Breast epithelium (tissue), 4 donors: ENCODE results near the gene CALR. TPM values are rescaled to one million over a fixed set of nuclear protein-coding genes. Genes with fewer than 3 reads are reported as not detected.
A peak's percentile ranks its signal among the peaks of the same experiment; 100 is the strongest.
"Not testable (repeated sequence)": the region's sequence is repeated elsewhere in the genome, so short reads cannot be mapped to it uniquely, and the experiment has no call there.

ENCODE experiments used
- DNase-seq, 2 donors: peaks; one replicate each; pipeline ENCODE4 v3.0.0-alpha.2; 2019; ENCODE audit warnings: low spot score in 2 of 2
- H3K27ac ChIP-seq, 2 donors: fragments of 200-600 bp; sonication (generic) in 1 of 2; one replicate each; pipeline ENCODE4 v1.5.1; 2016 to 2019; ENCODE audit warnings: mild to moderate bottlenecking in 1 of 2
- H3K27me3 ChIP-seq, 2 donors: fragments of 200-600 bp; sonication (generic) in 1 of 2; one replicate each; pipeline versions ENCODE4 v1.5.1 to v1.6.0; 2017 to 2019; ENCODE audit warnings: control low read depth in 1 of 2, mild to moderate bottlenecking in 1 of 2
- H3K36me3 ChIP-seq: fragments of 200-600 bp; one replicate; pipeline ENCODE4 v1.5.1; 2019
- H3K4me1 ChIP-seq, 2 donors: fragments of 200-600 bp; sonication (generic); one replicate each; pipeline ENCODE4 v1.5.1; 2016 to 2019; ENCODE audit warnings: control low read depth in 1 of 2
- H3K4me3 ChIP-seq, 3 donors: fragments of 200-600 bp; sonication (generic); 1 replicate in 2 of 3; 2 replicates in 1 of 3; pipeline ENCODE4 v1.5.1; 2016 to 2019; ENCODE audit warnings: mild to moderate bottlenecking in 3 of 3, moderate library complexity in 2 of 3
- H3K9me3 ChIP-seq, 2 donors: fragments of 200-600 bp; sonication (generic) in 1 of 2; one replicate each; pipeline ENCODE4 v1.5.1; 2016 to 2019; ENCODE audit warnings: control low read depth in 1 of 2
- POLR2A ChIP-seq: fragments of 450-650 bp; IDR thresholded peaks from one replicate; pipeline ENCODE4 v1.6.1; 2016; ENCODE audit warnings: antibody characterized with exemption, mild to moderate bottlenecking, moderate library complexity
- POLR2AphosphoS5 ChIP-seq, 3 donors: sonication (generic); formaldehyde crosslinking; IDR thresholded peaks; one replicate each; pipeline ENCODE4 v1.6.1; 2017; ENCODE audit warnings: antibody characterized with exemption in 3 of 3
- intact Hi-C: fragments of 100-400 bp; cut with DNase I; formaldehyde crosslinking; loops from one replicate; pipeline ENCODE4 v1.15.1; 2023; ENCODE audit warnings: low total_unique reads
- total RNA-seq, 3 donors: library from RNA; depleted of rRNA; stranded (reverse); fragments of >200 nt; gene quantifications; one replicate each; pipeline ENCODE4 v1.1.0, GENCODE V29; 2016
- TF ChIP-seq, protein P1 (sequence below), 3 donors: fragments of 450-650 bp; IDR thresholded peaks; one replicate each; pipeline ENCODE4 v1.5.1; 2016 to 2017; ENCODE audit warnings: antibody characterized with exemption in 3 of 3, mild to moderate bottlenecking in 3 of 3, moderate library complexity in 3 of 3

CALR gene
- 100 to 1,000 TPM; 301 to 410 (median 305) TPM for total RNA-seq

DNA sequence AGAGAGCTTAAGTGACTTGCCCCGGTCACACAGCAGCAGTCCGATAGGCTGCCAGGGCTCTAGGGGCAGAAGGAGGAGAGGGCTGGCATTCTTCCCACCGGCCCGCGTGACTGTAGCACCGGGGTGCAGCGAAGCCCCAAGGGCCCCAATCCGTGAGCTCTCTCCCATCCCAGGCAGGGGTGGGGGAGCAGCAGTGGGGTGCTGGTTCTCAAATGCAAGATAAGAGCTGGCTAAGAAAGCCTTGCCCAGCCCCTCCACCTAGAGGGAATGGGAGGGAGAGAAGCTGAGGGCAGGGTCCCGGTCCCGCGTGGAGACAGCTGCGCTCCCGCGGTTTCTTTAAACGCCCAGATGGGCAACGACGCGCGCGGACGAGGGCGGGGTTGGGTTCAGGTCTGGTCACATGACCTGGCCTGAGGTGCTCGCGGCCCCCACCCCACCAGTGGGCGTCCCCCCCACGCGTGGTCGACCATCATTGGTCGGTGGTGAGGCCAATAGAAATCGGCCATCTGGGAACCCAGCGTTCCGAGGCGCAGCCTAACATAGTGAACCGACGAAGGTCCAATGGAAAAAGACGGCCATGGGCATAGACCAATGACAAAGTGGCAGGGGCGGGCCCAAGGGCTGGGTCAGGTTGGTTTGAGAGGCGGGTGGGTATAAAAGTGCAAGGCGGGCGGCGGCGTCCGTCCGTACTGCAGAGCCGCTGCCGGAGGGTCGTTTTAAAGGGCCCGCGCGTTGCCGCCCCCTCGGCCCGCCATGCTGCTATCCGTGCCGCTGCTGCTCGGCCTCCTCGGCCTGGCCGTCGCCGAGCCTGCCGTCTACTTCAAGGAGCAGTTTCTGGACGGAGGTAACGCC is at the start of gene CALR:
TSS of gene CALR (plus strand) at position 683 of the 852 bp plus-strand sequence. CDS start at position 754, 71 bp downstream.
- peak; percentile 100 for DNase-seq
- Histone ChIP-seq H3K4me1 (peaks cover 9 to 17% of the 10 kb centered on the region in 2 donors), H3K4me3 (peak within 1 kb of the TSS; percentile 92 to 100 (median 99)), H3K9me3 (no peaks in the 10 kb centered on the region), H3K27me3 (no peaks in the 10 kb centered on the region), H3K27ac (peak within 1 kb of the TSS; percentile 96 to 97), H3K36me3 (no peaks in the 10 kb centered on the region)
- TF ChIP-seq POLR2AphosphoS5 (IDR thresholded peaks at IDR 0.05): peak; percentile 95 to 97 (median 97)
- TF ChIP-seq, protein P1, sequence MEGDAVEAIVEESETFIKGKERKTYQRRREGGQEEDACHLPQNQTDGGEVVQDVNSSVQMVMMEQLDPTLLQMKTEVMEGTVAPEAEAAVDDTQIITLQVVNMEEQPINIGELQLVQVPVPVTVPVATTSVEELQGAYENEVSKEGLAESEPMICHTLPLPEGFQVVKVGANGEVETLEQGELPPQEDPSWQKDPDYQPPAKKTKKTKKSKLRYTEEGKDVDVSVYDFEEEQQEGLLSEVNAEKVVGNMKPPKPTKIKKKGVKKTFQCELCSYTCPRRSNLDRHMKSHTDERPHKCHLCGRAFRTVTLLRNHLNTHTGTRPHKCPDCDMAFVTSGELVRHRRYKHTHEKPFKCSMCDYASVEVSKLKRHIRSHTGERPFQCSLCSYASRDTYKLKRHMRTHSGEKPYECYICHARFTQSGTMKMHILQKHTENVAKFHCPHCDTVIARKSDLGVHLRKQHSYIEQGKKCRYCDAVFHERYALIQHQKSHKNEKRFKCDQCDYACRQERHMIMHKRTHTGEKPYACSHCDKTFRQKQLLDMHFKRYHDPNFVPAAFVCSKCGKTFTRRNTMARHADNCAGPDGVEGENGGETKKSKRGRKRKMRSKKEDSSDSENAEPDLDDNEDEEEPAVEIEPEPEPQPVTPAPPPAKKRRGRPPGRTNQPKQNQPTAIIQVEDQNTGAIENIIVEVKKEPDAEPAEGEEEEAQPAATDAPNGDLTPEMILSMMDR (IDR thresholded peaks at IDR 0.05): peak in 1 of 3 donors; percentile 13
- TF ChIP-seq POLR2A: peak; percentile 99
- intact Hi-C loops: no loop called here

DNA sequence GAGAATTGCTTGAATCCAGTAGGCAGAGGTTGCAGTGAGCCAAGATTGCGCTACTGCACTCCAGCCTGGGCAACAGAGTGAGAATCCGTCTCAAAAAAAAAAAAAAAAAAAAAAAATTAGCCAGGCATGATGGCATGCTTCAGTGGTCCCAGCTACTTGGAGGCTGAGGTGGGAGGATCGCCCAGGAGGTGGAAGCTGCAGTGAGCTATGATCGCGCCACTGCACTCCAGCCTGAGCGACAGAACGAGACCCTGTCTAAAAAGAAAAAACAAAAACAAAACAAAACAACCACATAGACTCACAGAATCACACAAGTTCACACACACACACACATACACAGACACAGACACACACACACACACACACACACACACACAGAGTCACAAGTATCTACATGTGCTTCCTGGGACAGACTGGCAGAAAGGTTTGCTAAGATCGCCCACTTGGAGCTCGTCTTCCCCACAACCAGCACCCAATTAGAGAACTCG is 48.1 kb upstream of the CALR start:
- Histone ChIP-seq H3K4me3 (peak overlapping the region; percentile 85 to 97 (median 89)), H3K27ac (peak overlapping the region; percentile 72 to 80)
- H3K4me1 ChIP-seq, H3K27me3 ChIP-seq, H3K36me3 ChIP-seq, intact Hi-C loops, DNase-seq, H3K9me3 ChIP-seq: not testable (repeated sequence)

DNA sequence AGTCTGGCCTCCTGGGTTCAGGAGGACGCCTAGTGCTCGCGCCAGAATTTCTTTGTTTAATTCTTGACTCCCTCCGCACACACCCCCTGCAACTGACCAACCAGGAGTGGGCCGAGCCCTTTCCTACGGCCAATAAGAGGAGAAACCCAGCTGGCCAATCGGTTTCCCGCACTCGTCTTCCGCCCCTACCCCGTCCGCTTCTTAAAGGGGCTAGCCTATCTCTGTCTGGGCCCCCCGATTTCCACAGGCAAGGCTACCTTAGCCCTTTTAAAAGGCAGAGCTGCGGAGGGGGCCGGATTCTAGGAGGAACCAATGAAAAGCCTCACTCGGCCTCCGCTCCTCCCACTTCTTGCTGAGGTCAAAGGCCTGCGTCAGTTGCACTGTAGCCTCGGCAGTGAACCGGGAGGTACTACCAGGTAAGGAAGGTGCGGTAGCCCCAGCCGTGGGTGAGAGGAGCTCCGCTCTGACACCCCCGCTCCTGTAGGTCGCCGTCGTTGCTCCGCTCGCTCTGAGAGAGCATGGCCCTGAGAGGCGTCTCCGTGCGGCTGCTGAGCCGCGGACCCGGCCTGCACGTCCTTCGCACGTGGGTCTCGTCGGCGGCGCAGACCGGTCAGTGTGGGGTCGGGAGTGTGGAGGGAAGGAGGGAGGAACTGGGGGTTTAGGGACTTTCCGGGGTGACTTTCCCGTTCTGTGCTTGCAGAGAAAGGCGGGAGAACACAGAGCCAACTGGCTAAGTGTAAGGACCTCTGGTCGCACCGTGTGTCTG is 47.4 kb upstream of the CALR start, which contains the start of gene GCDH:
TSS of gene GCDH (plus strand) at position 374 of the 766 bp plus-strand sequence. CDS start at position 519, 145 bp downstream.
- H3K9me3 ChIP-seq: no peaks in the 10 kb centered on the region
- H3K4me1 ChIP-seq: peaks cover 0 to 9% of the 10 kb centered on the region in 2 donors
- intact Hi-C loops: no loop called here
- peak; percentile 97 to 99 for DNase-seq
- H3K27me3 ChIP-seq: peaks cover 0 to 2% of the 10 kb centered on the region in 2 donors
- H3K36me3 ChIP-seq: no peaks in the 10 kb centered on the region
- H3K27ac ChIP-seq: peak within 1 kb of the TSS; percentile 72 to 80
- peak within 1 kb of the TSS; percentile 85 to 97 (median 89) for H3K4me3 ChIP-seq
- TF ChIP-seq POLR2A (peak; percentile 68), POLR2AphosphoS5 (IDR thresholded peaks at IDR 0.05) (peak in 2 of 3 donors; percentile 79 to 85)
- TF ChIP-seq, protein P1 (IDR thresholded peaks at IDR 0.05): no peak

DNA sequence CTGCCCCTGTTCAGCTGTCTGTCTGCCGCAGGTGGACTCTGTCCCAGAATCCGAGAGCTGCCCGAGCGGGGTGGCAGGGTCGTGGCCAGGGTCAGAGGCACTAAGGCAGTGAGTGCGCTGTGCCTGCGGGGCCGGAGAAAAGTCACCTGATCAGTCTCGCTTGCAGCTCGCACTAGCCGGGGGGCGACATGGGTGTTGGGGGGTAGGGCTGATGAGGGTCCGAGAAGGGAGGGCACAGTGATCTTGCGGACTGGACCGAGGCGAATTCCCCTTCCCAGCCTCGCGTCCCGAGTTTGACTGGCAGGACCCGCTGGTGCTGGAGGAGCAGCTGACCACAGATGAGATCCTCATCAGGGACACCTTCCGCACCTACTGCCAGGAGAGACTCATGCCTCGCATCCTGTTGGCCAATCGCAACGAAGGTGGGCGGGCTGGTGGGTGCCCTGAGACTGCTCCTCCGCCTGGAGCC is 46.8 kb upstream of the CALR start:
- H3K9me3 ChIP-seq: no peaks in the 10 kb centered on the region
- H3K27me3 ChIP-seq: no peaks in the 10 kb centered on the region
- intact Hi-C loops: no loop called here
- peak overlapping the region; percentile 65 to 80 for H3K27ac ChIP-seq
- TF ChIP-seq POLR2A (no peak), POLR2AphosphoS5 (IDR thresholded peaks at IDR 0.05) (no peak)
- TF ChIP-seq, protein P1 (IDR thresholded peaks at IDR 0.05): no peak
- H3K4me1 ChIP-seq: peaks cover 0 to 9% of the 10 kb centered on the region in 2 donors
- peak overlapping the region; percentile 85 to 97 (median 89) for H3K4me3 ChIP-seq
- H3K36me3 ChIP-seq: no peaks in the 10 kb centered on the region
- DNase-seq: no peak

DNA sequence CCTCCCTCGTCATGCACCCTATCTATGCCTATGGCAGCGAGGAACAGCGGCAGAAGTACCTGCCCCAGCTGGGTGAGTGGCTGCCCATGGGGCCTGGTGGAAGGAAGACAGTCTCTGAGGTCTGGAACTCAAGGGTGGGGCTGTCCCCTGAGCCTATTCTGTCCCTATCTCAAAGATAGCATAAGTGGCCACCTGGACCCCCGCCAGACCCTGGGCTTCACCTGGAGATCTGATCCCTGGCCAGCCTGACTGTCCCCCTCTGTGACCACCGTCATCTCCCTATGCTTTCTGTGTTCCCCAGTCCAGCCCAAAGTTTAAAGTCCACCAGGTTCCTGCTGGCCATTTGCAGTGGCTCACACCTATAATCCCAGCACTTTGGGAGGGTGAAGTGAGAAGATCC is 44.8 kb upstream of the CALR start:
- Histone ChIP-seq H3K27ac (no peak overlapping the region), H3K4me3 (no peak overlapping the region), H3K9me3 (no peaks in the 10 kb centered on the region), H3K36me3 (no peaks in the 10 kb centered on the region), H3K27me3 (no peaks in the 10 kb centered on the region), H3K4me1 (peaks cover 0 to 9% of the 10 kb centered on the region in 2 donors)
- no peak for DNase-seq
- intact Hi-C loops: no loop called here
- TF ChIP-seq, protein P1 (IDR thresholded peaks at IDR 0.05): no peak
- no peak for TF ChIP-seq POLR2A
- no peak for TF ChIP-seq POLR2AphosphoS5 (IDR thresholded peaks at IDR 0.05)
